Measurements from ENCODE around the gene ABCD1.
"Not testable (repeated sequence)": the region's sequence is repeated elsewhere in the genome, so short reads cannot be mapped to it uniquely, and the experiment has no call there.

ABCD1 gene

DNA sequence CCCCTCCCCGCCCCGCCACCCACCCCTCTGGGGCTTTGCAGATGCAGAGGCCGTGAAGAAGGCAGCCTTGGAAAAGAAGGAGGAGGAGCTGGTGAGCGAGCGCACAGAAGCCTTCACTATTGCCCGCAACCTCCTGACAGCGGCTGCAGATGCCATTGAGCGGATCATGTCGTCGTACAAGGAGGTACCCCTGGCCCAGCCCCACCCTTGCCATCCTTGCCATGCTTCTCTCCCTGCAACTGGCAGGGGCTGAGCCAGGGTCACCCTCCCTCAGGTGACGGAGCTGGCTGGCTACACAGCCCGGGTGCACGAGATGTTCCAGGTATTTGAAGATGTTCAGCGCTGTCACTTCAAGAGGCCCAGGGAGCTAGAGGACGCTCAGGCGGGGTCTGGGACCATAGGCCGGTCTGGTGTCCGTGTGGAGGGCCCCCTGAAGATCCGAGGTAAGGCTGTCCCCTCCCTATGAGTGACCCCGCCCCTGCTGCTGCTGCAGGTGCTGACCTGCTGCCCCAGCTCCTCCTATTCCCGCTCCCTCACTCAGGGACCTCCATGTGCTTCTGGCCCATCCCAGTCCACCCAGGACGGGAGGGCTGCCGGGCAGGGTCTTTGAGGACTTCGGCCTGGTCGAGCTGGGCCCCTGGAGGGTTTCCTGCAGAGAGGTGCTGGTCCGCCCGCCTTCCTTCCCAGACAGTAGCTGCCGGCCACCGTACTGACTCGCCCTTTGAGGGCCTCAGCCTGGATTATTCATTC is 11.6 kb downstream of the ABCD1 start:
- no peak for DNase-seq

DNA sequence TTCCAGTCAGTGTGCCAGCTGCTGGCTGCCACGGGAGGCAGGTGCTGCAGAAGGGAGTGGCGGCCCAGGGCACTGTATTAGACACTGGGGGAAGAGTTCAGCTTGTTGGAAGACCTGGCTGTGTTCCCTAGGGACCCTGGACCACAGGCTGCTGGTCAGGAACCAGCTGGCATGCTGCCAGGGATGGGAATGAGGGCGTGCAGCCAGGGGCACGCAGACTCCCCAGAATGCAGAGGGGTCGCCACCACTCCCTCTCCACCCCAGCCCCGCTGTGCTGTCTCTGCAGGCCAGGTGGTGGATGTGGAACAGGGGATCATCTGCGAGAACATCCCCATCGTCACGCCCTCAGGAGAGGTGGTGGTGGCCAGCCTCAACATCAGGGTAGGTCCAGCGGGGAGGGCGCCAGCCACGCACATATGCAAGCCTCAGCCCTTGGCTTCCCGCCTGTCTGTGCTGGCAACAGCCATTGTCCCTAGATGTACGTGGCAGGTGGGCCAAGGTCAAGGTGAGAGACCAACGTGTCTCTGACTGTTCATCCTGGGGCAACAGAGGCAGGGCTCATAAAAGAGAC is 12.3 kb downstream of the ABCD1 start:
- DNase-seq, result no peak

DNA sequence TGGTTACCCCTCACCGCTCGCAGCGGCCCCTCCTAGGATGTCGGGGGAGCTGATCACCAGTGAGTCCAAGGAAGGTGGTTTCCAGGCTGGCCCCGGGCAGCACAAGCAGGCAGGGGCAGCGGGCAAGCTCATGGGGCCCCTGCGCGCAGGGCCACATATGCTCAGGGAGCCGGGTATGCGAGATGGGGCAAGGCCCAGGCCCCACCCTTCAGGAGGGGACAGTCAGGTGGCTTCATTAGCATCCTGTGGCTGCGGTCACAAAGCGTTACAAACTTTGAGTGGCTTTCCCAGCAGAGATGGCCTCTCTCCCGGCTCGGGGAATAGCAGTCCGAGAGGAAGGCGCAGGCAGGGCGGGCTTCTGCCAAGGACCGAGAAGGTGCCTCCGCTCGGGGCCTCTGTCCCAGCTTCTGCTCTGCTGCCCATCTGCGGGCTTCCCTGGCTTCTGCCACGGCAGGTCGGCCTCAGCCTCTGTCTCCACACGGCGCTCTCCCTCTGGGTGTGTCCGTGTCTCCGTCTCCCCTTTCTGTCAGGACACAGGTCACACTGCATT is 13.5 kb downstream of the ABCD1 start:
- no peak for DNase-seq

DNA sequence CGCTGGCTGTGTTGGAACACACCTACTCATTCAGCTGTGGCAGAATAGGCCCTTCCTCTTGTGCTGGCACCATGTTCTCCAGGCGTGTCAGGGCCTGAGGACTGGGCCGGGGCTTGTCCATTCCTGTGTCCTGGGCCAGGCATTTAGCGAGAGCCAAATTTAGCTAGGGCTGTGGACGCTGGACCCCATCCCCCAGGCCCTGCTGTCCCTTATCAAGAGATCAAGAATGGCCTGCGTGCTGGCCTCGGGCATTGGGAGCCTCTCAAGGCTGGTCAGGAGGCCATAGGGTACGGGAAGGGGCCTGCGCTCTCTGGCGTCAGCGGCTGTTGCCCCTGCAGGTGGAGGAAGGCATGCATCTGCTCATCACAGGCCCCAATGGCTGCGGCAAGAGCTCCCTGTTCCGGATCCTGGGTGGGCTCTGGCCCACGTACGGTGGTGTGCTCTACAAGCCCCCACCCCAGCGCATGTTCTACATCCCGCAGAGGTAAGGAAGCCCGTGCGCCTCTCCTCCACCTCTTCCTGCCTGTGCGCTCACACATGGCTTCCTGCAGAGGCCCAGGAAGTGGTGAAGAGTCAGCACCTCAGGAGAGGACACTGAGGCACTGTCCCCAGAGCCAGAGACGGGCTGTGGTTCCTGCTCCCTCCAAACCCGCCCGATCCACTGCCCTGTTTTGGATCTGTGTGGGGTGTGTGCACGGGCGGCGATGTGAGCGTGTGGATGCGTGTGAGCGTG is 15.3 kb downstream of the ABCD1 start:
- no peak for DNase-seq

DNA sequence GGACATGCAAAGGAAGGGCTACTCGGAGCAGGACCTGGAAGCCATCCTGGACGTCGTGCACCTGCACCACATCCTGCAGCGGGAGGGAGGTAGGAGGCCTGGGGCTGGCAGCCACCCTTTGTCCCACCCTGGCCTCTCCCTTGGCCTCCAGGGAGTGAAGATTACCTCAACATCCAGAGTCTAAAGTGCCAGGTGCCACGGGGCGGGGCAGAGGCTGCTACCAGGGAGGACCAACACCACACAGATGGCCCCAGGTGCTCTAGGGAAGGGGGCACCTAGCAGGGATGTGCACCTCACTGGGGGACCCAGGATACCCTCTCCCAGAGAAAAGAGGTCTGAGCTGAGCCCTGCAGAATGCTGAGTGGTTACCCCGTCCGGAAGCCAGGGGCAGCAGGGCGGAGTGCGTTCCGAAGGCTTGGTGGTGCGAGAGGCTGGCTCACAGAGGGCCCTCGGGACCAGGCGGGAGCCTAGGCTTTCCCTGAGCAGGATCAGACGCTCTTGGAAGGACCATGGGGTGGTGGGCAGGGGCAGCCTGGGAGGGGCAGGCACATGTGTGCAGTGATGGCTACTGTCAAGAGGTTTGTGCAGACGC is 16.1 kb downstream of the ABCD1 start:
- no peak for DNase-seq

DNA sequence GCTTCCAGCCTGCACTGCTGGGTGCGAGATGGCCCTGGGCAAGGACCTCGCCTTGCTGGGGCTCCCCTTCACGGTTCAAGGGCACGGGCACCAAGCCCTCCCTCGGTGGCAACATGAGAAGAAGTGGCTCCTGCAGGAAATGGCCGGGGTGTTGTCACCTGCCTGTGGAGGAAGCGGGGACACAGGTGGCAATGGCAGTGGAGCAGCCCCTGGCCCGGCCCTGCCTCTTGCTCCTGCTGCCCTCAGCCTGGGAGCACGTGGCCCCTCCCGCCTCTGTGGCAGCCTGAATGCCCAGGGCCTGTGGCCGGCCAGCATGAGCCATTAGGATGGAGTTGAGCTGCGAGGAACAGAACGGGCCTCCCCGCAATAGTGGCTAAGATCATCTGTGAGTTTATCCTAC is 16.8 kb downstream of the ABCD1 start:
- no peak for DNase-seq

DNA sequence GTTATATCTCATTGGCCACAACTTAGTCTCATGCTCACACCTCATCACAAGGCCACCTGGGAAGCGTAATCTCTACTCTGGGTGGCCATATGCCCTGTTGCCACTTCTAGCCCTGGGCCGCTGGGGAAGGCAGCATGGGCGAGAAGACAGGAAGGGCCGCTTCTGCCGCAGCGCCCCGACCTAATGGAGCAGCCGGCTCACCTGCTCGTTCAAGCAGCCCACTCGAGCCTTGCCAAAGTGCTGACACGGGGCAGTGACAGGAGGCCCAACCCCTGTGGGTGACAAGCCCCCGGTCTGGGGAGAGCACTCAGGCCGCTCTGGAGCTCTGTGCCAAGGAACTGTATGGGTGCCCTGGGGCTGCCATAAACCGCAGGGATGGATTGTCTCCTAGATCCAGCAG is 17.5 kb downstream of the ABCD1 start:
- DNase-seq, result not testable (repeated sequence)

DNA sequence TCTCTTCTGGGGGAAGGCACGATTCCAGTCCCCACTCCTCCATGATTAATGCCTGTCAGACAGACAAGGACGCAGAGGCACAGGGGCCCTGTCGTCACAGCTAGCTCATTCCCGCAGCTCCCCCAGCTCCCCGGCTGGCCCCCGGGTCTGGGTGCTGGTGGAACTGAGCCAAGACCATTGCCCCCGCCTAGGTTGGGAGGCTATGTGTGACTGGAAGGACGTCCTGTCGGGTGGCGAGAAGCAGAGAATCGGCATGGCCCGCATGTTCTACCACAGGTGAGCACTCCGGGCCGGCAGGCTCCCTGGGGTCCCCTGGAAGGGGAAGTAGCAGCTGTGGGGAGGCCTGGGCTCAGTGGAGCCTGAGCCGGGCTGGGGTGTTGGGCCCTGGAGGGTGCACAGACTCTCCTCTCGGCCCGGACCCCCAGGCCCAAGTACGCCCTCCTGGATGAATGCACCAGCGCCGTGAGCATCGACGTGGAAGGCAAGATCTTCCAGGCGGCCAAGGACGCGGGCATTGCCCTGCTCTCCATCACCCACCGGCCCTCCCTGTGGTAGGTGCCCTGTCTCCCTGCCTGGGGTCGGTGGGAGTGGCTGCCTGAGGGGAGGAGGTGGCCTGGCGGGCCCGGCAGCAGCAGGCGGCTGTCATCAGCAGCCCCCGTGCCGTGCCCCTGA is 18.3 kb downstream of the ABCD1 start:
- not testable (repeated sequence) for DNase-seq

DNA sequence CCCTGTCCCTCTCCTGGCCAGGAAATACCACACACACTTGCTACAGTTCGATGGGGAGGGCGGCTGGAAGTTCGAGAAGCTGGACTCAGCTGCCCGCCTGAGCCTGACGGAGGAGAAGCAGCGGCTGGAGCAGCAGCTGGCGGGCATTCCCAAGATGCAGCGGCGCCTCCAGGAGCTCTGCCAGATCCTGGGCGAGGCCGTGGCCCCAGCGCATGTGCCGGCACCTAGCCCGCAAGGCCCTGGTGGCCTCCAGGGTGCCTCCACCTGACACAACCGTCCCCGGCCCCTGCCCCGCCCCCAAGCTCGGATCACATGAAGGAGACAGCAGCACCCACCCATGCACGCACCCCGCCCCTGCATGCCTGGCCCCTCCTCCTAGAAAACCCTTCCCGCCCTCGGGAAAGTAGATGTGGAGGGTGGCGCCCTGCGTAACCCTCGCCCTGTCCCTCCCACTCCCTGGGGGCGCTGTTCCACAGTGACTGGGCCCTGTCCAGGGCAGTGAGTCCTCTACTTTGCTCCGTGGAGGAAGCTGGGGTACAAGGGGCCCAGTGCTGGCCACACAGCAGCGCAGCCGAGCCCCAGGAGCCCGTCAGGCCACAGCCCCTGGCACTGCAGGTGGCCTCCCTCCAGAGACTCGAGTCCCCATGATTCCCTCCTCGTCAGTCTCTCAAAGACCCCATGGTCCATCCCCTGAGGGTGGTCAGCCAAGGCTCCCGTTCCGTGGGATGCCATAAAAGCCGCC is 19.0 kb downstream of the ABCD1 start:
- DNase-seq, result not testable (repeated sequence)

DNA sequence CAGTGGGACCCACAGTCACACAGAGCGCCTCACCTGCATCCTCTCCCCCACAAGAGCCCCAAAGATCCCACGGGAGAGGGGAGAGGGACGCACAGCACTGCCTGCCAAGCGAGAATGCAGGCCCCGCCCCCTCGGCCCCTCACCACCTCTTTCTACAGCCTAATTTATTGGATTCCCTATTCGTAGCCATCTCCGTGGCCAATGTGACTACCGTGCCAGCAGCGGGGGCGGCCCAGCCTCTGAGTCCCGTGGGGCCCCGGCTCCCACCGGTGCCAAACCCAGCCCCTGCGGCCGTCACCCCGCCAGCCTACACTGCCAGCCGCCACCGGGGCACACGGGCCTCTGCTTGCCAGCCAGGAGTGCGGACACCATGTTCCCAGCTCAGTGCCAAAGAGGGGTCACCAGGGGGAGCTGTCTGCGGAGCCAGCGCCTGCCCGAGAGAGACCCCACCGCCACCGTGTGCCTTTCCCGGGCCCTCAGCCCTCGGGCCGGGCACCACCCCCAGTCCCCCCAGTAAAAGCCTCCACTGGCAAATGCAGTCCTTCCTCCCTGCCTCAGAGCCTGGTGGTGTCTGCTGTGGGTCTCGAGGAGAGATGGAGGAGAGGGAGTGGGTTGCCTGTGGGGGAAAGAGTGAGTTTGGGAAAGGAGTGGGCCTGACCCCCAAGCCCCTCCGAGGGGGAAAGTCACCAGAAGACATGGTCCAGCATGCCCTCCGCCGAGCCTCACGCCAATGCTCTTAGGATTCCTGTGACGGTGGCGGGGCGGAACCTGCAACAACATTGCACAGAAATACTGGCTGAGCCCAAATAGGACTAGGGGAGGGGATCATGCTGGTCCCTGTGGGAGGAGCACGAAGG is 19.8 kb downstream of the ABCD1 start:
- DNase-seq, result no peak

DNA sequence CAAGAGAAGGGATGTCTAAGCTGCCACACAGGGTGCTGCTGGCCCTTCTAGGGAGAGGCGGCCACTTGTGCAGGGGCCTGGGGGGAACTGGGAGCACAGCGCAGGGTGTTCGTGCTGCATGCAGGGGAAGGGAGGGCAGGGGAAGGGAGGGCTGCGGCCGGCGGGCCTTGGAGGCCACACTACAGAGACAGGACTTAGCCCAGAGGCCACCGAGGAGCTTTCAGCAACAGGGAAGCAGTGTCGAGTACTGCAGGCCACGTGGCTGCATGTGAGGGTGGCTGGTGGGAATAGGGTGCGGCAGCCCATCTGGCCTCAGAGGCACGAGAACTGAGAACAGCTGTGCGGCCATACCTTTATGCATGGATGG is 20.4 kb downstream of the ABCD1 start:
- DNase-seq, result not testable (repeated sequence)

DNA sequence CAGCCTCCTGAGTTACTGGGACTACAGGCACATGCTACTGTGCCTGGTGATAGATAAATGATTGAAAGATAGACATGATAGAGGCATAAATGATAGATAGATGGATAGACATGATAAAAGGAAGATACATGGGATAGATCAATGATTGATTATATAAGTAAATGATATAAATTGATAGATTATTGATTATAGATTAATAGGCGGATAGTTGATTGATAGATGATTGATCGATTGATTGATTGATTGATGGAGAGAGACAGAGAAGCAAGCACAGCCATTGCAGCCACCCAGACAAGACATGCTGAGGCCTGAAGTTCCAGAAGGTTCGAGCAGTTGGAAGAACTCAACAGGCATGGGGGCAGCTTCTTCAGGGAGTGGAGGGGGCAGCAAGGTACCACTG is 21.7 kb downstream of the ABCD1 start:
- no peak for DNase-seq

DNA sequence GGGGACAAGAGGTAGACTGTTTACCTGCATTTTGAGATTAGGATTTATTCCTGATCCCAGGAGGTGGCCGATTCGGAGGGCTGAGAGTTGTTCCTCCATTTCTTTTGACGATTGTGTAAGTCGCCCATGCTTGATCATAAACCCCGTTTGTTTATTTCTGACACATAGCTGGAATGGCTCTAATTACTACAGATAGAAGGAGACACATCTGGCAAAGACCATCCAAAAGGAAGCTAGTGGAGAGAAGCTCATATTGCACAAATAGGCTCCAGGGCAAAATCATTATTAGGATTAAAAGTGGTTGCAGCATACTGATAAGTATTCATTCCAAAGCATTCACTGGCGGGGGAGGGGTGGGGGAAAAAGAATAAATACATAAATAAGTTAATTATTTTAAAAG is 22.3 kb downstream of the ABCD1 start:
- not testable (repeated sequence) for DNase-seq

DNA sequence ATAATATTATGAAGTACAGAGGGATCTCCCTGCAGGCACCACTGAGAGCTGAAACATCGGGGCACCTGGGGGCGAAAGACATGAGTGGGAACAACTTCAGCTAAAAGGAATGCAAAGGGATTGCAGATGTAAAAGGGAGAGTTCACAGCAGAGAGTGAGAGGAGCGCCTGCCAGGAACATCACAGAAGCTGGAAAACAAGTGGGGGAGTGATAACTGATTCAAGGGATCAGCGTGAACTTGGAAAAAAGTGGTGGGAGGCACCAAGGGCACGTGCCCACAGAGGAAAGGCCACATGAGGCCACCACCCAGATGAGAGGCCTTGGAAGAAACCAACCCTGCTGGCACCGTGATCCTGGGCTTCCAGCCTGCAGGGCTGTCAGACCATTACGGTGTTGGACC is 24.4 kb downstream of the ABCD1 start:
- not testable (repeated sequence) for DNase-seq

DNA sequence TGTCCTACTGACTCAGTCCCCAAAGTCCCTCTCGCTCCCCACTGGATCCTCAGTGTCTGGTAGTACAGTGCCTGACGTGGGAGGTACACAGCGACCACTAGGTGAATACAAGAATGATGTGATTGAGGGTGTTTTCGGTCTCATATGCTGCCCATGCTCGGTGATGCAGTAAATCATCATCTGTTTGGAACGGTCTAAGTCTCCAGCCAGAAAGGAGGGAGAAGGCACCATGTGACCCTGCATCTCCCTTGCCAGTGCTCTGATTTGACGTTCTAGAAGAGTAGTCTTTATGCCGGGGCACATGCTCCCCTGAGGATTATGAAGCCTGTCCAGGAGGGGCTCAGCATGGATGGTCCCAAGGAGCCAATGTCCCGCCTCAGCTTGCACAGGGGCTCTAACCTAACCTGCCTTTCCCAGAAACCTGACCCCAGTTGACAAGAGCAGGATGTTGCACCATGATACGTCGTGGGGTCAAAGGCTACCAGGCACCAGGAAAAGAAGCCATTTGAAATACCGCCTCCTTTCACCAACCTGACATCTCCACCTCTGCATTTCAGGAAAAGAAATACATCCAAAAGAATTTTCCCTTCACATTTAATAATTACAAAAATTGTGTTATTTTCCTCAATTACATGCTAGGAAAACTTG is 25.6 kb downstream of the ABCD1 start:
- DNase-seq, result no peak

DNA sequence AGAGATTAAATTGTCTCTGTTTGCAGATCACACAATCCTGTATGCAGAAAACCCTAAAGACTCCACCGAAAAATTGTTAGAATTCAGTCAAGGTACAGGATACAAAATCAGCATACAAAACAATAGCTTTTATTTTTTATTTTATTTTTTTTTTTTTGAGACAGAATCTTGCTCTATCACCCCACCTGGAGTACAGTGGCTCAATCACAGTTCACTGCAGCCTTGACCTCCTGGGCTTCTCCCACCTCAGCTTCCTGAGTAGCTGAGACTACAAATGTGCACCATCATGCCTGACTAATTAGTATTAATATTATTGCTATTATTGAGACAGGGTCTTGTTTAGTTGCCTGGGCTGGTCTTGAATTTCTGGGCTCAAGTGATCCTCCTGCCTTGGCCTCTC is 30.5 kb downstream of the ABCD1 start:
- no peak for DNase-seq

DNA sequence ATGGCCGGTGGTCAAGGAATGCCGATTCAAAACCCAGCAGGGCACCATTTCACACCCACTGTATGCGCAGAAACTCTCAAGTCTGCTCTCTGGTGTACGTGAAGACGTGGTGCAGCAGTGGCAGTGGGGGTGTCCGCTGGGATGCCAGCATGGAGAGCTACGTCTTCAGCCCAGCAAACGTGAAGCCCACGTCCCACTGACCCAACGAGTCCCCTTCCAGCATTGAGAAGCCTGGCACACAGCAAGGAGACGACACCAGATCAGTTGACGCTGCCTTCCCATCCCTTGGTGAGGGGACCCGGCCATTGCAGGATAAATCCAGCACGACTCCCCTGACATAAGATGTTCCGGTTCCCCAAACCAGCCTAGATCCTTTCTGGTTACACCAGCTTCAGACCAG is 37.2 kb downstream of the ABCD1 start:
- DNase-seq, result no peak

DNA sequence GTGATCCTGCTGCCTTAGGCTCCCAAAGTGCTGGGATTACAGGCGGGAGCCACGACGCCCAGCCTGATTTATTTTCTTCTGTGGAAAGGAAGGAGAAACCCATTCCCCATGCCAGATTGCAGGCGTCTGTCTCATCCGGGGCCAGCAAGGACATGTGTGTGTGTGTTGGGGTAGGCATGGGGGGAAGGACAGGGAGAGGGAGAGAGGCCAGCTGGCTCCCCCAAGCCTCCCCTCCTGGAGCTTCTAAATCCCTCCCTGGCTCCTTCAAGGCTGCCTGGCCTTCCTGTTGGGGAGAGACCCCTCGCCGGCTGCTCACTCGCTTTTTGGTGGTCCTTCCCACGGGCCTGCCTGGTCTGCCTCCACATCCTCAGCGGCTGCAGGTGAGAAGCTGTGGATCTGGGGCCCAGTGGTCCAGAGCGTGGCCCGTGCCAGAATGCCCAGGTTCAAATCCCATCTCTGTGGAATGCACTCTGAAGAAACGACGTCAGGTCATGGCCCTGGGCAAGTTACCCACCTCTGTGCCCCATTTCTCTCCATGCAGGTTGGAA is 38.0 kb downstream of the ABCD1 start:
- no peak for DNase-seq

DNA sequence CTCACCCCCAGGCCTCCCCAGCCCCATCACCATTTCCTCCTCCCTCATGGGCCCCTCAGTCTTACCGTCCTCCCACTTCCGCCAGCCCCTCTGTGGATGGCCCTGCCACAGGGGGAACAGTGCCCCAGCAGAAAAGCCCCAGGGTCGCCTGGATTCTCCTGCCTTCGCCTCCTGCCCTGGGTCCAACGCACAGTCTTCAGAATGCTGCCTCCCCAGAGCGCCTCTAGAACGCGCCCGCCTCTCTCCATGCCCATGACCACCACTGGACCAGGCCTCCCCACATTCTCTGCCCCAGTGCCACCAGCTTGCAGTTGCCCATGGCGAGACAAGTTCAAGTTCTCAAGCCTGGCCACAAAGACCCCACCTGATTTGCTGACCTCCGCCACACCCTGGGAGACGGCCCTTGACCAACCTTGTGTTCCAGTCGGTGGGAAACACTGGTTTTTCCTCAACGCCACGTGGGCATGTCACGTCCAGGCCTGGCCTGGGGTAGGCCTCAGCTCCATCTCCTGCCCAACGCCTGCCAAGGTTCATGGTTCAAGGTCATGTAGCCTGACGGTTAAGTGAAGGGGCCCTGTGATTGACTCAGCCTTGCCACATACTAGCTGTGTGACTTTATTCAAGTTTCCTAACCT is 38.8 kb downstream of the ABCD1 start:
- no peak for DNase-seq
